HepG2 (cell line): Measurements from ENCODE around the gene HECTD1. TPM values are rescaled to one million over a fixed set of nuclear protein-coding genes. Genes with fewer than 3 reads are reported as not detected.

Experiments
- GLI4 ChIP-seq: sonication (generic); formaldehyde crosslinking; IDR thresholded peaks from 2 replicates; pipeline ENCODE4 v1.5.1; 2020; ENCODE audit warnings: missing genetic modification reagents, mild to moderate bottlenecking, moderate library complexity, borderline replicate concordance
- HOXA3 ChIP-seq: sonication (generic); formaldehyde crosslinking; IDR thresholded peaks from 2 replicates; pipeline ENCODE4 v1.5.0; 2020; ENCODE audit warnings: missing genetic modification reagents
- MBNL3 ChIP-seq: fragments of 250-450 bp; sonication (Bioruptor Pico); conservative IDR thresholded peaks from 2 replicates; pipeline ENCODE4 v1.8.0; 2022; ENCODE audit warnings: mild to moderate bottlenecking, inconsistent platforms
- NONO ChIP-seq, 2 experiments: fragments of 450-650 bp in 1 of 2; sonication (generic) in 1 of 2; formaldehyde crosslinking in 1 of 2; IDR thresholded peaks in 1 of 2; conservative IDR thresholded peaks in 1 of 2; 2 replicates each; pipeline versions ENCODE4 v1.6.1 to v1.8.0; 2017 to 2022; ENCODE audit warnings: mild to moderate bottlenecking in 1 of 2, missing genetic modification reagents in 1 of 2, moderate library complexity in 1 of 2
- PLSCR1 ChIP-seq: sonication (generic); formaldehyde crosslinking; IDR thresholded peaks from 2 replicates; pipeline ENCODE4 v1.5.0; 2020; ENCODE audit warnings: missing genetic modification reagents, mild to moderate bottlenecking, borderline replicate concordance
- SRY ChIP-seq: sonication (generic); formaldehyde crosslinking; IDR thresholded peaks from 2 replicates; pipeline ENCODE4 v1.8.0; 2022; ENCODE audit warnings: mild to moderate bottlenecking, missing genetic modification reagents
- ZBTB14 ChIP-seq: sonication (generic); formaldehyde crosslinking; IDR thresholded peaks from 2 replicates; pipeline ENCODE4 v1.4.0; 2020; ENCODE audit warnings: missing genetic modification reagents
- ZNF598 ChIP-seq: sonication (generic); formaldehyde crosslinking; IDR thresholded peaks from 2 replicates; pipeline ENCODE4 v1.5.1; 2020; ENCODE audit warnings: mild to moderate bottlenecking, missing genetic modification reagents, borderline replicate concordance
- polyA plus RNA-seq, 8 experiments: library from polyadenylated mRNA; depleted of rRNA in 3 of 8; stranded (reverse) in 7 of 8; unstranded in 1 of 8; fragments of >200 nt; fragmentation: Illumina TruSeq in 4 of 8; extraction: Trizol in 4 of 8; gene quantifications; 2 replicates each; pipeline versions ENCODE4 v1.2.1 to v1.2.3, GENCODE V29; 2011 to 2016; ENCODE audit warnings: low read depth in 4 of 8, missing spikeins in 1 of 8, mixed read lengths in 1 of 8; ENCODE audit not compliant: insufficient read depth in 1 of 8
- total RNA-seq, 5 experiments: library from RNA; depleted of rRNA; stranded (reverse); fragments of >200 nt; fragmentation: Illumina TruSeq; extraction: Trizol; gene quantifications; 2 replicates each; pipeline ENCODE4 v1.2.3, GENCODE V29; 2016; ENCODE audit warnings: low read depth in 1 of 5
- TF ChIP-seq, protein P1 (sequence below), 2 experiments: sonication (generic) in 1 of 2; formaldehyde crosslinking in 1 of 2; IDR thresholded peaks; 2 replicates each; pipeline versions ENCODE4 v1.6.1 to v1.9.0; 2014 to 2022; ENCODE audit warnings: antibody characterized with exemption in 1 of 2, borderline replicate concordance in 1 of 2, inconsistent platforms in 1 of 2, low read depth in 1 of 2, missing genetic modification reagents in 1 of 2
- TF ChIP-seq, protein P2 (sequence below): sonication (generic); formaldehyde crosslinking; IDR thresholded peaks from 2 replicates; pipeline ENCODE4 v1.4.0; 2020; ENCODE audit warnings: missing genetic modification reagents
- TF ChIP-seq, protein P3 (sequence below): sonication (generic); formaldehyde crosslinking; IDR thresholded peaks from 2 replicates; pipeline ENCODE4 v1.4.0; 2020; ENCODE audit warnings: missing genetic modification reagents, borderline replicate concordance
- TF ChIP-seq, protein P4 (sequence below): fragments of 450-650 bp; IDR thresholded peaks from 2 replicates; pipeline ENCODE4 v1.6.1; 2016

Gene HECTD1
- total and polyA plus RNA-seq, 2 of the 13 experiments (the other 11 are each of a cell fraction or from before 2014, with no cell fraction given), result 312 to 560 TPM

DNA sequence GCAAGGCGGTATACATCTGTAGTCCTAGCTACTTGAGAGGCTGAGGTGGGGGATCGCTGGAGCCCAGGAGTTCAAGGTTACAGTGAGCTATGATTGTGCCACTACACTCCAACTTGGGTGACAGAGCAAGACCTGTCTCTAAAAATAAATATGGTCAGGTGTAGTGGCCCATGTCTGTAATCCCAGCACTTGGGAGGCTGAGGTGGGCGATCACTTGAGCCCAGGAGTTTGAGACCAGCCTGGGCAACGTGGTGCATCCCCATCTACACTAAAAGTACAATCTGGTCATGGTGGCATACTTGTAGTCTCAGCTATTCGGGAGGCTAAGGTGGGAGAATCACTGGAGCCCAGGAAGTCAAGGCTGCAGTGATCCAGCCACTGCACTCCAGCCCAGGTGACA, 40.6 kb downstream of the HECTD1 start (continued):
- TF ChIP-seq PLSCR1 (CRISPR knock-in tag) (no peak), HOXA3 (CRISPR knock-in tag) (no peak), ZBTB14 (CRISPR knock-in tag) (no peak), MBNL3 (no peak), SRY (CRISPR knock-in tag) (no peak), ZNF598 (CRISPR knock-in tag) (0 out of 2 replicates have a peak, but pooled peaks have one; percentile 25), GLI4 (CRISPR knock-in tag) (peak; percentile 69; the same call in 1 of the 2 replicates), NONO (IDR thresholded peaks at IDR 0.05) (no peak), NONO (CRISPR knock-in tag; conservative IDR thresholded peaks at IDR 0.05) (peak; percentile 17; the same call in 1 of the 2 replicates)
- TF ChIP-seq, protein P1, sequence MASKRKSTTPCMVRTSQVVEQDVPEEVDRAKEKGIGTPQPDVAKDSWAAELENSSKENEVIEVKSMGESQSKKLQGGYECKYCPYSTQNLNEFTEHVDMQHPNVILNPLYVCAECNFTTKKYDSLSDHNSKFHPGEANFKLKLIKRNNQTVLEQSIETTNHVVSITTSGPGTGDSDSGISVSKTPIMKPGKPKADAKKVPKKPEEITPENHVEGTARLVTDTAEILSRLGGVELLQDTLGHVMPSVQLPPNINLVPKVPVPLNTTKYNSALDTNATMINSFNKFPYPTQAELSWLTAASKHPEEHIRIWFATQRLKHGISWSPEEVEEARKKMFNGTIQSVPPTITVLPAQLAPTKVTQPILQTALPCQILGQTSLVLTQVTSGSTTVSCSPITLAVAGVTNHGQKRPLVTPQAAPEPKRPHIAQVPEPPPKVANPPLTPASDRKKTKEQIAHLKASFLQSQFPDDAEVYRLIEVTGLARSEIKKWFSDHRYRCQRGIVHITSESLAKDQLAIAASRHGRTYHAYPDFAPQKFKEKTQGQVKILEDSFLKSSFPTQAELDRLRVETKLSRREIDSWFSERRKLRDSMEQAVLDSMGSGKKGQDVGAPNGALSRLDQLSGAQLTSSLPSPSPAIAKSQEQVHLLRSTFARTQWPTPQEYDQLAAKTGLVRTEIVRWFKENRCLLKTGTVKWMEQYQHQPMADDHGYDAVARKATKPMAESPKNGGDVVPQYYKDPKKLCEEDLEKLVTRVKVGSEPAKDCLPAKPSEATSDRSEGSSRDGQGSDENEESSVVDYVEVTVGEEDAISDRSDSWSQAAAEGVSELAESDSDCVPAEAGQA (IDR thresholded peaks at IDR 0.05; ENCODE audit: low read depth), result no peak
- TF ChIP-seq, protein P1 (CRISPR knock-in tag; IDR thresholded peaks at IDR 0.05; ENCODE audit: borderline replicate concordance), result no peak
- TF ChIP-seq, protein P2, sequence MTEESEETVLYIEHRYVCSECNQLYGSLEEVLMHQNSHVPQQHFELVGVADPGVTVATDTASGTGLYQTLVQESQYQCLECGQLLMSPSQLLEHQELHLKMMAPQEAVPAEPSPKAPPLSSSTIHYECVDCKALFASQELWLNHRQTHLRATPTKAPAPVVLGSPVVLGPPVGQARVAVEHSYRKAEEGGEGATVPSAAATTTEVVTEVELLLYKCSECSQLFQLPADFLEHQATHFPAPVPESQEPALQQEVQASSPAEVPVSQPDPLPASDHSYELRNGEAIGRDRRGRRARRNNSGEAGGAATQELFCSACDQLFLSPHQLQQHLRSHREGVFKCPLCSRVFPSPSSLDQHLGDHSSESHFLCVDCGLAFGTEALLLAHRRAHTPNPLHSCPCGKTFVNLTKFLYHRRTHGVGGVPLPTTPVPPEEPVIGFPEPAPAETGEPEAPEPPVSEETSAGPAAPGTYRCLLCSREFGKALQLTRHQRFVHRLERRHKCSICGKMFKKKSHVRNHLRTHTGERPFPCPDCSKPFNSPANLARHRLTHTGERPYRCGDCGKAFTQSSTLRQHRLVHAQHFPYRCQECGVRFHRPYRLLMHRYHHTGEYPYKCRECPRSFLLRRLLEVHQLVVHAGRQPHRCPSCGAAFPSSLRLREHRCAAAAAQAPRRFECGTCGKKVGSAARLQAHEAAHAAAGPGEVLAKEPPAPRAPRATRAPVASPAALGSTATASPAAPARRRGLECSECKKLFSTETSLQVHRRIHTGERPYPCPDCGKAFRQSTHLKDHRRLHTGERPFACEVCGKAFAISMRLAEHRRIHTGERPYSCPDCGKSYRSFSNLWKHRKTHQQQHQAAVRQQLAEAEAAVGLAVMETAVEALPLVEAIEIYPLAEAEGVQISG (CRISPR knock-in tag), result no peak
- TF ChIP-seq, protein P3, sequence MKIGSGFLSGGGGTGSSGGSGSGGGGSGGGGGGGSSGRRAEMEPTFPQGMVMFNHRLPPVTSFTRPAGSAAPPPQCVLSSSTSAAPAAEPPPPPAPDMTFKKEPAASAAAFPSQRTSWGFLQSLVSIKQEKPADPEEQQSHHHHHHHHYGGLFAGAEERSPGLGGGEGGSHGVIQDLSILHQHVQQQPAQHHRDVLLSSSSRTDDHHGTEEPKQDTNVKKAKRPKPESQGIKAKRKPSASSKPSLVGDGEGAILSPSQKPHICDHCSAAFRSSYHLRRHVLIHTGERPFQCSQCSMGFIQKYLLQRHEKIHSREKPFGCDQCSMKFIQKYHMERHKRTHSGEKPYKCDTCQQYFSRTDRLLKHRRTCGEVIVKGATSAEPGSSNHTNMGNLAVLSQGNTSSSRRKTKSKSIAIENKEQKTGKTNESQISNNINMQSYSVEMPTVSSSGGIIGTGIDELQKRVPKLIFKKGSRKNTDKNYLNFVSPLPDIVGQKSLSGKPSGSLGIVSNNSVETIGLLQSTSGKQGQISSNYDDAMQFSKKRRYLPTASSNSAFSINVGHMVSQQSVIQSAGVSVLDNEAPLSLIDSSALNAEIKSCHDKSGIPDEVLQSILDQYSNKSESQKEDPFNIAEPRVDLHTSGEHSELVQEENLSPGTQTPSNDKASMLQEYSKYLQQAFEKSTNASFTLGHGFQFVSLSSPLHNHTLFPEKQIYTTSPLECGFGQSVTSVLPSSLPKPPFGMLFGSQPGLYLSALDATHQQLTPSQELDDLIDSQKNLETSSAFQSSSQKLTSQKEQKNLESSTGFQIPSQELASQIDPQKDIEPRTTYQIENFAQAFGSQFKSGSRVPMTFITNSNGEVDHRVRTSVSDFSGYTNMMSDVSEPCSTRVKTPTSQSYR (CRISPR knock-in tag), result no peak
- TF ChIP-seq, protein P4, sequence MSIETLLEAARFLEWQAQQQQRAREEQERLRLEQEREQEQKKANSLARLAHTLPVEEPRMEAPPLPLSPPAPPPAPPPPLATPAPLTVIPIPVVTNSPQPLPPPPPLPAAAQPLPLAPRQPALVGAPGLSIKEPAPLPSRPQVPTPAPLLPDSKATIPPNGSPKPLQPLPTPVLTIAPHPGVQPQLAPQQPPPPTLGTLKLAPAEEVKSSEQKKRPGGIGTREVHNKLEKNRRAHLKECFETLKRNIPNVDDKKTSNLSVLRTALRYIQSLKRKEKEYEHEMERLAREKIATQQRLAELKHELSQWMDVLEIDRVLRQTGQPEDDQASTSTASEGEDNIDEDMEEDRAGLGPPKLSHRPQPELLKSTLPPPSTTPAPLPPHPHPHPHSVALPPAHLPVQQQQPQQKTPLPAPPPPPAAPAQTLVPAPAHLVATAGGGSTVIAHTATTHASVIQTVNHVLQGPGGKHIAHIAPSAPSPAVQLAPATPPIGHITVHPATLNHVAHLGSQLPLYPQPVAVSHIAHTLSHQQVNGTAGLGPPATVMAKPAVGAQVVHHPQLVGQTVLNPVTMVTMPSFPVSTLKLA, result no peak
